Mononuclear cell (primary cell): Measurements from ENCODE around the gene VDR. TPM values are rescaled to one million over a fixed set of nuclear protein-coding genes. Genes with fewer than 3 reads are reported as not detected.
"Not testable (repeated sequence)": the region's sequence is repeated elsewhere in the genome, so short reads cannot be mapped to it uniquely, and the experiment has no call there.

Experiments used
- H3K27me3 ChIP-seq: 2 replicates; pipeline ENCODE4 v1.6.0; 2011; ENCODE audit warnings: low read length, control low read depth; ENCODE audit not compliant: insufficient read depth
- H3K4me1 ChIP-seq: 2 replicates; pipeline ENCODE4 v1.5.1; 2011; ENCODE audit warnings: mild to moderate bottlenecking, low read length, control low read depth; ENCODE audit not compliant: insufficient read depth
- H3K4me3 ChIP-seq: 2 replicates; pipeline ENCODE4 v1.5.1; 2011; ENCODE audit warnings: mild to moderate bottlenecking, low read length, moderate library complexity
- H3K9me3 ChIP-seq: 2 replicates; pipeline ENCODE4 v1.5.1; 2011; ENCODE audit warnings: low read depth, mild to moderate bottlenecking, control low read depth, low read length
- total RNA-seq: library from RNA; depleted of rRNA; stranded (reverse); fragments of >200 nt; gene quantifications from one replicate; pipeline ENCODE4 v1.2.3, GENCODE V29; 2012

The VDR gene
- total RNA-seq, 1 donor, result 6.0 TPM

DNA sequence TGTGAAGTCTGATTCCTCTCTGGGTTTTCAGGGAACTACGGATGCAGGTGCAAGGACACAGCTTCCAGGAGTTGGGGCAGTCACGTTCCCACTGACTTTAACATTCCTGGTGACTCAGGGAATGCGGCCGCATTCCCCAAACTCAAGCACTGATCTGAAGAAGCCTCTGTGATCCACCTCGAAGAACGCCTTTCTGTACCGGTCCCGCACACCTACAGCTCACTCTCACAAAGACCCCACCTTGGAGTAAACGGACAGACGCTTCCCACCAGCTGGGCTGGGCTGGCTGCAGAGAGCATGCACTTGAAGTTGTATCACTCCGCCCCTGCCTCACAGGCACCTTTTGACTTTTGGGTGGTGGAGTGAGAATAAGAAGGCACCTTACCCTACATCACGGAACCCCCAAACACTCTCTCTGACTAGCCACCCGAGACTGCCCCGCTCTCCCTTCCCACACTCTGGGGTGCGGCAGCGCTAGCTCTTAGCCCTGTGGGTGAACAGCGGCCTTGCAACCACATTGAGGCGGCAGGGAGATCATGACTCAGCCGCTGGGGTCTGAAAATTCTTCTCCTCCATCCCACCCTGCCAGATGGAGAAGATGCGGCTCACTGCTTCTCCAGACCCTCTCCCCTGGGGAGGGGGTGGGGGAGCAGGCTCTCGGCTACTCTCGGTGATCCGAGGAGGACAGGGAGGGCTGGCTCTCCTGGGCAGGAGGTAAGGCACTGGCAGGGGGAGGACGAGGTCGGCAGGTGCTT is 61.4 kb downstream of the VDR start:
- Histone ChIP-seq H3K9me3 (no peaks in the 10 kb centered on the region), H3K4me3 (no peak overlapping the region), H3K27me3 (no peaks in the 10 kb centered on the region), H3K4me1 (no peaks in the 10 kb centered on the region)

- not testable (repeated sequence) for H3K4me1 ChIP-seq, H3K9me3 ChIP-seq, H3K4me3 ChIP-seq, H3K27me3 ChIP-seq
These were observed 62.3 kb downstream of the VDR start for GRCh38 chr12:47842543-47842942.

DNA sequence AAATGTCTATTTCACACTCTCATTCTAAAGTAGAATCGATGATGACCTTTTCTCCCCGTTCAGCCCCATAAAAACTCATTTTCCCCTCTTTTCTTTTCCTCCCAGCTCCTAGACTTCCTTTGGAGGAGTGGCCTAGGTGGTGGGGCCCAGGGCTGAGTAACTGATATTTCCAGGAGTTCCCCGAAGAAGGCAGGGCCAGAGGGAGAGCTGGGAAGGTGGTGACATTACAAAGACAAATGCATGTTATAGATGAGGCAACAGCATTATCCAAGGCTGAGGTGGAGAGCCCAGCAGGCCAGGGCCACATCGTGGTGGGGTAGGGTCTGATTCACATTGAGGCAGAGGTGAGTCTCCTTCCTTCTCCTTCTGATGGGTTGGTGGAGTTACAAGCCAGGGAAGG is 62.9 kb downstream of the VDR start:
- H3K4me1 ChIP-seq, result peaks cover 4% of the 10 kb centered on the region
- no peaks in the 10 kb centered on the region for H3K9me3 ChIP-seq
- H3K4me3 ChIP-seq, result no peak overlapping the region
- no peaks in the 10 kb centered on the region for H3K27me3 ChIP-seq

- no peaks in the 10 kb centered on the region for H3K27me3 ChIP-seq
- peaks cover 4% of the 10 kb centered on the region for H3K4me1 ChIP-seq
- H3K4me3 ChIP-seq, result no peak overlapping the region
- H3K9me3 ChIP-seq, result no peaks in the 10 kb centered on the region
These were observed 63.3 kb downstream of the VDR start for GRCh38 chr12:47841501-47841900.

DNA sequence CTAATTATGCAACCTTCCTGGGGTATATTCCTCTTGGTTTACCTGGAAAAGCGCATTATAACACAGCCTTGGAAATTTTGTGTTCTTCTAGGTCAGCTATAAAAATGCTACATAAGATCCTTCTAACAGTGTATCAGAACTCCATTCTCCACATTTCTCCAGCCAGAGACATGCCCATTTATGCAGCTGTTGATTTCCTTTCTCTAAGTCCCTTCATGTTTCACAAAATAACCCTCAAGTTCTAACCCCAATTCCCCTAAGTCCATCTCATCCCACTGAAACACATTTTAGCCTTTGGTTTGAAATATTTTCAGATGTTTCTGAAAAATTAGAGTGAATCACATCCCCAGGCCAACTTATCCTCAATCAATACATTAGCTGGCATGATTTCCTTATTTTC is 64.2 kb downstream of the VDR start:
- Histone ChIP-seq H3K9me3 (no peaks in the 10 kb centered on the region), H3K4me3 (no peak overlapping the region), H3K27me3 (no peaks in the 10 kb centered on the region), H3K4me1 (peaks cover 7% of the 10 kb centered on the region)

DNA sequence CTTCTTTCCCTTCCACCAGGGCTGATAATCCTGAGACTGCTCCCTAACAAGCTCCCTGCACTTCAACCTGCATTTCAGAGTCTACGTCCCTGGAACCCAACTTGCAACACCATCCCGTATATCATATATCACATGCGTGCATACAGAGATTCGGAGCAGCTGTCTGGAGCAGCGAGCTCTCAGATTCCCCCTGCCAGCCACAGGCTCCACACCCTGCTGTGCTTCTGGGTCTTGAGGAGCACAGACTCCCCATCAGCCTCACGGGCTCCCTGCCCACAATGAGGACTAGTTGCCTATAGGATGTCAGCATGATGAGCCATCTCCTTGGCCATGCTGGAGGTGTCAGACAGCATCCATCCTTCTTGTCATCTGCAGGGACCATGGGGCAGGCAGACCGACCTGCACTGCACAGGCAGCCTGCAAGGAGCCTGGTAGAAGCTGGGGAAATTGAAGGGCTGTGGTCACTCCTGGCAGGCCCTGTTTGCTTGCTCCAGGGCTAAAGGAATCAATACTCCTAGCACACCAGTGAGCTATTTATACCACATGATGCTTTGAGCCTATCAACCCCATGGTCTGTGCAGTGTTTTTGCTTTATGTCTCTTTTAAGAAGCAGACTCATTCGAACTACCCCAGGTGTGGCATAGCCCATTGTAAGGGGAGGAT is 65.4 kb downstream of the VDR start:
- Histone ChIP-seq H3K4me3 (no peak overlapping the region), H3K27me3 (no peaks in the 10 kb centered on the region), H3K9me3 (no peaks in the 10 kb centered on the region), H3K4me1 (peaks cover 20% of the 10 kb centered on the region)

- Histone ChIP-seq H3K4me3 (no peak overlapping the region), H3K27me3 (no peaks in the 10 kb centered on the region), H3K9me3 (no peaks in the 10 kb centered on the region), H3K4me1 (peaks cover 29% of the 10 kb centered on the region)
These were observed 66.4 kb downstream of the VDR start for GRCh38 chr12:47838286-47838931.

- Histone ChIP-seq H3K27me3 (no peaks in the 10 kb centered on the region), H3K4me3 (no peak overlapping the region), H3K4me1 (peaks cover 38% of the 10 kb centered on the region), H3K9me3 (no peaks in the 10 kb centered on the region)
These were observed 67.3 kb downstream of the VDR start for GRCh38 chr12:47837190-47838171.

GRCh38 chr12:47835831-47836155 is 69.0 kb downstream of the VDR start:
- Histone ChIP-seq H3K4me3 (no peak overlapping the region), H3K4me1 (peaks cover 53% of the 10 kb centered on the region), H3K9me3 (no peaks in the 10 kb centered on the region), H3K27me3 (no peaks in the 10 kb centered on the region)

DNA sequence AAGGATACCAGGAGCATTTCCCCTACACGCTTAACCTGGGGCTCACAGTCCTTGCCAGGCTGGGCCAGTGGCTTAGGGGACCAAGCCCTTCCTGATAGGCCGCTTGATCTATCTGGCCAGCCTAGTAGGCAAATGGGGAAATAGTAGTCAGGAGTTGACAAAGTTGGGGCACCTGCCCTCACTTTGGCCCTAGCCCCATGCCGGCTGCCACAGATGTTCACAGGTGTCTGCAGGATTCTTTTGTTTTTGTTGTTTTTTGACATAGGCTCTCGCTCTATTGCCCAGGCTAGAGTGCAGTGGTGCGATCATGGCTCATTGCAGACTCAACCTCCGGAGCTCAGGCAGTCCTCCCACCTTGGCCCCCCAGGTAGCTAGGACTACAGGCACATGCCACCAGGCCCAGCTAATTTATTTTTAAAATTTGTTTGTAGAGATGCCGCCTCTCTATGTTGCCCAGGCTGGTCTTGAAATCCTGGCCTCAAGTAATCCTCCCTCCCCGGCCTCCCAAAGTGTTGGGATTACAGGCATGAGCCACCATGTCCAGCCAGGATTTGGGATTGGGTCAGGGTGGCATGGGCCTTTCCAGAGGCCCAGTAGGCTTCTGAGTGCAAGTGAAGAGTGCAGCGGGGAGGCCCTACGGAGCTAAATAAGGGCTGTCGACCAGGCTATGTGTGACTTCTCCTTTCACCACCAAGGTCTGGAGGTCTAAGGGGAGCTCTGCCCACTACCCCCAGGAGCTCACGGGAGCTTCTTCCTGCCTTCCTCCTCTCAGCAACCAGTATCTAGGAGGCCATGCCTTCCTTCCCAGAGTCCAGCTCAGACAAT is 69.6 kb downstream of the VDR start:
- H3K27me3 ChIP-seq, result no peaks in the 10 kb centered on the region
- H3K4me1 ChIP-seq, result peaks cover 59% of the 10 kb centered on the region
- H3K4me3 ChIP-seq, result no peak overlapping the region
- no peaks in the 10 kb centered on the region for H3K9me3 ChIP-seq

GRCh38 chr12:47834199-47834903 is 70.4 kb downstream of the VDR start:
- no peaks in the 10 kb centered on the region for H3K27me3 ChIP-seq
- H3K4me3 ChIP-seq, result no peak overlapping the region
- H3K4me1 ChIP-seq, result peaks cover 66% of the 10 kb centered on the region
- no peaks in the 10 kb centered on the region for H3K9me3 ChIP-seq

- Histone ChIP-seq H3K4me3 (no peak overlapping the region), H3K9me3 (no peaks in the 10 kb centered on the region), H3K4me1 (peaks cover 73% of the 10 kb centered on the region), H3K27me3 (no peaks in the 10 kb centered on the region)
These were observed 71.2 kb downstream of the VDR start for GRCh38 chr12:47833591-47834012.

DNA sequence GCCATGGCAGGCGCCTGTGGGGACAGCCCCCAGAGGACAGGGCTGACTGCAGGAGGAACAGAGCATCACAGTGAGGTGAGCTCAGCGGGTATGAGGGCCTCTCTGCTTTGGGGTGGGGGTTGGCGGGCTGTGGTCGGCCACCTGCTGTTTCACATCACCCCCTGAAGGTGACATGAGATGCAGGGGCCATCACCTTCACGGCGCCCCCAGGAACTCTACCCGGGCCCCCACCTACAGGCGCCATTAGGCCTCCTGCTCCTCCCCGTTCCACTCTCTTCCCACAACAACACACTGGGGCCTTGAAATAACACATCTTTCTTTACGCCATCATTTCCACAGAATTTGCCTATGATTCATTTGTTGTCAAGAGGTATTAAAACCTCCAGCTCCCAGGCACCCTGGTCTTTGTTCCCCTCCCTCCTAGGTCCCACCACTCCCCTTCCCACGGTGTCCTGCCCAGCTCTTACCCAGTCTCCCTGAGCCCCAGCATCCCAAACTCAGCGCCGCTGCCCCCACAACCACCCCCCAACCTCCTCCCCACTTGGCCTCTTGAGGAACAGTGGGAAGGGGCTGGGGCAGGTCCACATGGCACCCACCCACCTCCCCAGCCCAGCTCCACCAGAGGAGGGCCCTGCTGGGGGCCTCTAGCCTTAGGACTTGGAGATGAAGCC is 72.4 kb downstream of the VDR start:
- Histone ChIP-seq H3K9me3 (no peaks in the 10 kb centered on the region), H3K27me3 (no peaks in the 10 kb centered on the region), H3K4me1 (peaks cover 82% of the 10 kb centered on the region), H3K4me3 (no peak overlapping the region)
